Measurements from ENCODE around the gene MARCHF7.
A peak's percentile ranks its signal among the peaks of the same experiment; 100 is the strongest.
"Not testable (repeated sequence)": the region's sequence is repeated elsewhere in the genome, so short reads cannot be mapped to it uniquely, and the experiment has no call there.

Gene MARCHF7

GRCh38 chr2:159720676-159721075 is 8.4 kb downstream of the MARCHF7 start:
- H3K79me2 ChIP-seq (ENCODE audit: control insufficient read depth, insufficient read depth, low read length, unreplicated experiment): peaks cover 100% of the 10 kb centered on the region
- no peaks in the 10 kb centered on the region for H3K27me3 ChIP-seq (ENCODE audit: insufficient read depth, low read length)
- no peak overlapping the region for H3K27ac ChIP-seq (ENCODE audit: low read depth, low read length)
- H2AFZ ChIP-seq (ENCODE audit: low read length, unreplicated experiment): no peak overlapping the region
- H3K4me1 ChIP-seq (ENCODE audit: control insufficient read depth, insufficient read depth, low read length, unreplicated experiment): peaks cover 25% of the 10 kb centered on the region
- peaks cover 81% of the 10 kb centered on the region for H3K36me3 ChIP-seq (ENCODE audit: insufficient read depth, low read length)
- H3K4me3 ChIP-seq (ENCODE audit: low read depth, low read length): no peak overlapping the region

GRCh38 chr2:159722580-159722979 is 10.3 kb downstream of the MARCHF7 start:
- H3K36me3 ChIP-seq (ENCODE audit: insufficient read depth, low read length): peaks cover 66% of the 10 kb centered on the region
- no peak overlapping the region for H3K4me3 ChIP-seq (ENCODE audit: low read depth, low read length)
- H3K27ac ChIP-seq (ENCODE audit: low read depth, low read length): no peak overlapping the region
- H3K27me3 ChIP-seq (ENCODE audit: insufficient read depth, low read length): no peaks in the 10 kb centered on the region
- no peak overlapping the region for H2AFZ ChIP-seq (ENCODE audit: low read length, unreplicated experiment)
- peaks cover 7% of the 10 kb centered on the region for H3K4me1 ChIP-seq (ENCODE audit: control insufficient read depth, insufficient read depth, low read length, unreplicated experiment)
- peaks cover 100% of the 10 kb centered on the region for H3K79me2 ChIP-seq (ENCODE audit: control insufficient read depth, insufficient read depth, low read length, unreplicated experiment)

- H3K4me1 ChIP-seq (ENCODE audit: control insufficient read depth, insufficient read depth, low read length, unreplicated experiment); H3K4me3 ChIP-seq (ENCODE audit: low read depth, low read length); H3K27me3 ChIP-seq (ENCODE audit: insufficient read depth, low read length); H3K27ac ChIP-seq (ENCODE audit: low read depth, low read length); H2AFZ ChIP-seq (ENCODE audit: low read length, unreplicated experiment): not testable (repeated sequence)
- Histone ChIP-seq H3K36me3 (ENCODE audit: insufficient read depth, low read length) (peaks cover 65% of the 10 kb centered on the region), H3K79me2 (ENCODE audit: control insufficient read depth, insufficient read depth, low read length, unreplicated experiment) (peaks cover 100% of the 10 kb centered on the region)
Measured at GRCh38 chr2:159724795-159725572, 12.7 kb downstream of the MARCHF7 start.

GRCh38 chr2:159725713-159726112 is 13.4 kb downstream of the MARCHF7 start:
- H3K79me2 ChIP-seq (ENCODE audit: control insufficient read depth, insufficient read depth, low read length, unreplicated experiment): peaks cover 100% of the 10 kb centered on the region
- peaks cover 59% of the 10 kb centered on the region for H3K36me3 ChIP-seq (ENCODE audit: insufficient read depth, low read length)
- no peak overlapping the region for H3K27ac ChIP-seq (ENCODE audit: low read depth, low read length)
- H3K4me3 ChIP-seq (ENCODE audit: low read depth, low read length): no peak overlapping the region
- no peak overlapping the region for H2AFZ ChIP-seq (ENCODE audit: low read length, unreplicated experiment)
- H3K4me1 ChIP-seq (ENCODE audit: control insufficient read depth, insufficient read depth, low read length, unreplicated experiment): peaks cover 4% of the 10 kb centered on the region
- no peaks in the 10 kb centered on the region for H3K27me3 ChIP-seq (ENCODE audit: insufficient read depth, low read length)

- Histone ChIP-seq H3K4me1 (ENCODE audit: control insufficient read depth, insufficient read depth, low read length, unreplicated experiment) (no peaks in the 10 kb centered on the region), H3K36me3 (ENCODE audit: insufficient read depth, low read length) (peaks cover 41% of the 10 kb centered on the region), H3K4me3 (ENCODE audit: low read depth, low read length) (no peak overlapping the region), H3K27ac (ENCODE audit: low read depth, low read length) (no peak overlapping the region), H2AFZ (ENCODE audit: low read length, unreplicated experiment) (no peak overlapping the region), H3K27me3 (ENCODE audit: insufficient read depth, low read length) (no peaks in the 10 kb centered on the region), H3K79me2 (ENCODE audit: control insufficient read depth, insufficient read depth, low read length, unreplicated experiment) (peaks cover 90% of the 10 kb centered on the region)
Measured at GRCh38 chr2:159728629-159729028, 16.3 kb downstream of the MARCHF7 start.

- no peaks in the 10 kb centered on the region for H3K27me3 ChIP-seq (ENCODE audit: insufficient read depth, low read length)
- H3K27ac ChIP-seq (ENCODE audit: low read depth, low read length): peak overlapping the region; percentile 55
- H3K4me1 ChIP-seq (ENCODE audit: control insufficient read depth, insufficient read depth, low read length, unreplicated experiment): peaks cover 28% of the 10 kb centered on the region
- peaks cover 44% of the 10 kb centered on the region for H3K36me3 ChIP-seq (ENCODE audit: insufficient read depth, low read length)
- no peak overlapping the region for H2AFZ ChIP-seq (ENCODE audit: low read length, unreplicated experiment)
- H3K79me2 ChIP-seq (ENCODE audit: control insufficient read depth, insufficient read depth, low read length, unreplicated experiment): peaks cover 89% of the 10 kb centered on the region
- H3K4me3 ChIP-seq (ENCODE audit: low read depth, low read length): no peak overlapping the region
Measured at GRCh38 chr2:159735648-159736047, 23.3 kb downstream of the MARCHF7 start.

- Histone ChIP-seq H3K27ac (ENCODE audit: low read depth, low read length) (peak overlapping the region; percentile 55), H3K4me3 (ENCODE audit: low read depth, low read length) (no peak overlapping the region), H3K36me3 (ENCODE audit: insufficient read depth, low read length) (peaks cover 42% of the 10 kb centered on the region), H3K27me3 (ENCODE audit: insufficient read depth, low read length) (no peaks in the 10 kb centered on the region), H3K4me1 (ENCODE audit: control insufficient read depth, insufficient read depth, low read length, unreplicated experiment) (peaks cover 28% of the 10 kb centered on the region), H3K79me2 (ENCODE audit: control insufficient read depth, insufficient read depth, low read length, unreplicated experiment) (peaks cover 88% of the 10 kb centered on the region), H2AFZ (ENCODE audit: low read length, unreplicated experiment) (no peak overlapping the region)
Measured at GRCh38 chr2:159736048-159736447, 23.7 kb downstream of the MARCHF7 start.

- H3K79me2 ChIP-seq (ENCODE audit: control insufficient read depth, insufficient read depth, low read length, unreplicated experiment): peaks cover 92% of the 10 kb centered on the region
- H3K4me3 ChIP-seq (ENCODE audit: low read depth, low read length): no peak overlapping the region
- no peaks in the 10 kb centered on the region for H3K27me3 ChIP-seq (ENCODE audit: insufficient read depth, low read length)
- H2AFZ ChIP-seq (ENCODE audit: low read length, unreplicated experiment): no peak overlapping the region
- peaks cover 28% of the 10 kb centered on the region for H3K4me1 ChIP-seq (ENCODE audit: control insufficient read depth, insufficient read depth, low read length, unreplicated experiment)
- H3K36me3 ChIP-seq (ENCODE audit: insufficient read depth, low read length): peaks cover 47% of the 10 kb centered on the region
- H3K27ac ChIP-seq (ENCODE audit: low read depth, low read length): peak overlapping the region; percentile 55
Measured at GRCh38 chr2:159737292-159737916, 25.1 kb downstream of the MARCHF7 start.

- Histone ChIP-seq H3K27ac (ENCODE audit: low read depth, low read length) (no peak overlapping the region), H2AFZ (ENCODE audit: low read length, unreplicated experiment) (no peak overlapping the region), H3K4me3 (ENCODE audit: low read depth, low read length) (no peak overlapping the region), H3K4me1 (ENCODE audit: control insufficient read depth, insufficient read depth, low read length, unreplicated experiment) (peaks cover 28% of the 10 kb centered on the region), H3K36me3 (ENCODE audit: insufficient read depth, low read length) (peaks cover 48% of the 10 kb centered on the region), H3K27me3 (ENCODE audit: insufficient read depth, low read length) (no peaks in the 10 kb centered on the region), H3K79me2 (ENCODE audit: control insufficient read depth, insufficient read depth, low read length, unreplicated experiment) (peaks cover 93% of the 10 kb centered on the region)
Measured at GRCh38 chr2:159737917-159738296, 25.6 kb downstream of the MARCHF7 start.

GRCh38 chr2:159738509-159739390 is 26.4 kb downstream of the MARCHF7 start:
- Histone ChIP-seq H3K36me3 (ENCODE audit: insufficient read depth, low read length) (peaks cover 49% of the 10 kb centered on the region), H3K4me3 (ENCODE audit: low read depth, low read length) (no peak overlapping the region), H3K79me2 (ENCODE audit: control insufficient read depth, insufficient read depth, low read length, unreplicated experiment) (peaks cover 89% of the 10 kb centered on the region), H3K4me1 (ENCODE audit: control insufficient read depth, insufficient read depth, low read length, unreplicated experiment) (peaks cover 28% of the 10 kb centered on the region), H2AFZ (ENCODE audit: low read length, unreplicated experiment) (no peak overlapping the region), H3K27ac (ENCODE audit: low read depth, low read length) (no peak overlapping the region), H3K27me3 (ENCODE audit: insufficient read depth, low read length) (no peaks in the 10 kb centered on the region)
